Colonic mucosa (tissue), 4 donors: ENCODE data around the gene PCDHGA1. TPM values are rescaled to one million over a fixed set of nuclear protein-coding genes. Genes with fewer than 3 reads are reported as not detected.
"Not testable (repeated sequence)": the region's sequence is repeated elsewhere in the genome, so short reads cannot be mapped to it uniquely, and the experiment has no call there.

ENCODE experiments used
- DNase-seq: peaks from one replicate; pipeline ENCODE4 v3.0.0-alpha.2; 2020
- H3K27ac ChIP-seq: fragments of 200-600 bp; one replicate; pipeline ENCODE4 v1.8.0; 2021
- H3K27me3 ChIP-seq: fragments of 200-600 bp; one replicate; pipeline ENCODE4 v1.8.0; 2021
- H3K36me3 ChIP-seq: fragments of 200-600 bp; one replicate; pipeline ENCODE4 v1.8.0; 2021
- H3K4me1 ChIP-seq: fragments of 200-600 bp; one replicate; pipeline ENCODE4 v1.8.0; 2021; ENCODE audit warnings: mild to moderate bottlenecking
- H3K4me3 ChIP-seq: fragments of 200-600 bp; one replicate; pipeline ENCODE4 v1.8.0; 2021
- H3K9ac ChIP-seq, 2 donors: one replicate each; pipeline ENCODE4 v1.7.0; 2013; ENCODE audit warnings: control low read depth in 2 of 2, low read depth in 2 of 2, low read length in 2 of 2
- H3K9me3 ChIP-seq: fragments of 200-600 bp; one replicate; pipeline ENCODE4 v1.8.0; 2021
- intact Hi-C: fragments of 100-400 bp; cut with DNase I; formaldehyde crosslinking; loops from one replicate; pipeline ENCODE4 v1.14.1; 2022
- total RNA-seq, 2 donors: library from RNA; stranded (reverse); fragmentation: NEBNext Ultra II Directional in 1 of 2; extraction: Animal tissue kit (Norgen Biotek cat#: 25700) in 1 of 2; gene quantifications; one replicate each; pipeline ENCODE4 v1.2.1, GENCODE V29; 2021
- TF ChIP-seq, protein P1 (sequence below): fragments of 200-600 bp; IDR thresholded peaks from one replicate; pipeline ENCODE4 v1.8.0; 2022; ENCODE audit warnings: antibody characterized with exemption, mild to moderate bottlenecking
- donor health status: healthy.
- donor health status: DM: no; HTN: no; CAD: no.
- donor health status: DM: no; HTN: no; CAD: no.

PCDHGA1 gene
- total RNA-seq, 2 donors from 2014 or later, result 0.10 to 0.37 TPM

DNA sequence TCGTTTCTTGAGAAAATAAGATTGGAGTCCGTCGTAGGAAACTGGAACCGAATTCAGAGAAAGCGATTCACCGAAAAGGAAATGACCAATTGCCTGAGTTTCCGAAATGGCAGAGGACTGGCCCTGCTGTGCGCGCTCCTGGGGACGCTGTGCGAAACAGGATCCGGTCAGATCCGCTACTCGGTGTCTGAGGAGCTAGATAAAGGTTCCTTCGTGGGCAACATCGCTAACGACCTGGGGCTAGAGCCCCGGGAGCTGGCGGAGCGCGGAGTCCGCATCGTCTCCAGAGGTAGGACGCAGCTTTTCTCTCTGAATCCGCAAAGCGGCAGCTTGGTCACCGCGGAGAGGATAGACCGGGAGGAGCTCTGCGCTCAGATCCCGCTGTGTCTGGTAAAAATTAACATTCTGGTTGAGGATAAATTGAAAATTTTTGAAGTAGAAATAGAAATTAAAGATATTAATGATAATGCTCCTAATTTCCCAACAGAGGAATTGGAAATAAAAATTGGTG is 13.7 kb downstream of the PCDHGA1 start:
- DNase-seq, result no peak
- H3K9ac ChIP-seq, result no peak overlapping the region
- no peaks in the 10 kb centered on the region for H3K27me3 ChIP-seq
- no peak overlapping the region for H3K4me3 ChIP-seq
- no peaks in the 10 kb centered on the region for H3K4me1 ChIP-seq
- H3K36me3 ChIP-seq, result no peaks in the 10 kb centered on the region
- TF ChIP-seq, protein P1, sequence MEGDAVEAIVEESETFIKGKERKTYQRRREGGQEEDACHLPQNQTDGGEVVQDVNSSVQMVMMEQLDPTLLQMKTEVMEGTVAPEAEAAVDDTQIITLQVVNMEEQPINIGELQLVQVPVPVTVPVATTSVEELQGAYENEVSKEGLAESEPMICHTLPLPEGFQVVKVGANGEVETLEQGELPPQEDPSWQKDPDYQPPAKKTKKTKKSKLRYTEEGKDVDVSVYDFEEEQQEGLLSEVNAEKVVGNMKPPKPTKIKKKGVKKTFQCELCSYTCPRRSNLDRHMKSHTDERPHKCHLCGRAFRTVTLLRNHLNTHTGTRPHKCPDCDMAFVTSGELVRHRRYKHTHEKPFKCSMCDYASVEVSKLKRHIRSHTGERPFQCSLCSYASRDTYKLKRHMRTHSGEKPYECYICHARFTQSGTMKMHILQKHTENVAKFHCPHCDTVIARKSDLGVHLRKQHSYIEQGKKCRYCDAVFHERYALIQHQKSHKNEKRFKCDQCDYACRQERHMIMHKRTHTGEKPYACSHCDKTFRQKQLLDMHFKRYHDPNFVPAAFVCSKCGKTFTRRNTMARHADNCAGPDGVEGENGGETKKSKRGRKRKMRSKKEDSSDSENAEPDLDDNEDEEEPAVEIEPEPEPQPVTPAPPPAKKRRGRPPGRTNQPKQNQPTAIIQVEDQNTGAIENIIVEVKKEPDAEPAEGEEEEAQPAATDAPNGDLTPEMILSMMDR, result no peak
- no peaks in the 10 kb centered on the region for H3K9me3 ChIP-seq
- H3K27ac ChIP-seq, result no peak overlapping the region
- intact Hi-C loops, result no loop called here

DNA sequence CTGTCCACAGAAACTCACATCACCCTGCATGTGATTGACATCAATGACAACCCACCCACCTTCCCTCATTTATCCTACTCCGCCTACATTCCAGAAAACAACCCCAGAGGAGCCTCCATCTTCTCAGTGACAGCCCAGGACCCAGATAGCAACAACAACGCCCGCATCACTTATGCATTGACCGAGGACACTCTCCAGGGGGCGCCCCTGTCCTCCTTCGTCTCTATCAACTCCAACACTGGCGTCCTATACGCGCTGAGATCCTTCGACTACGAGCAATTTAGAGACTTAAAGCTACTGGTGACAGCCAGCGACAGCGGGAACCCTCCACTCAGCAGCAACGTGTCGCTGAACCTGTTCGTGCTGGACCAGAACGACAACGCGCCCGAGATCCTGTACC is 15.0 kb downstream of the PCDHGA1 start:
- H3K27ac ChIP-seq, result no peak overlapping the region
- H3K9ac ChIP-seq, result no peak overlapping the region
- DNase-seq, result no peak
- no peaks in the 10 kb centered on the region for H3K4me1 ChIP-seq
- no peaks in the 10 kb centered on the region for H3K9me3 ChIP-seq
- H3K36me3 ChIP-seq, result no peaks in the 10 kb centered on the region
- intact Hi-C loops, result no loop called here
- TF ChIP-seq, protein P1, result no peak
- no peak overlapping the region for H3K4me3 ChIP-seq
- no peaks in the 10 kb centered on the region for H3K27me3 ChIP-seq

DNA sequence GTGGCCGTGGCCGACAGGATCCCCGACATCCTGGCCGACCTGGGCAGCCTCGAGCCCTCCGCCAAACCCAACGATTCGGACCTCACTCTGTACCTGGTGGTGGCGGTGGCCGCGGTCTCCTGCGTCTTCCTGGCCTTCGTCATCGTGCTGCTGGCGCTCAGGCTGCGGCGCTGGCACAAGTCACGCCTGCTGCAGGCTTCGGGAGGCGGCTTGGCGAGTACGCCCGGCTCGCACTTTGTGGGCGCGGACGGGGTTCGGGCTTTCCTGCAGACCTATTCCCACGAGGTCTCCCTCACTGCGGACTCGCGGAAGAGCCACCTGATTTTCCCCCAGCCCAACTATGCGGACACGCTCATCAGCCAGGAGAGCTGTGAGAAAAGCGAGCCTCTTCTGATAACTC is 15.7 kb downstream of the PCDHGA1 start:
- DNase-seq, H3K36me3 ChIP-seq, H3K9ac ChIP-seq, H3K4me3 ChIP-seq, H3K27ac ChIP-seq, H3K4me1 ChIP-seq, intact Hi-C loops, H3K9me3 ChIP-seq, H3K27me3 ChIP-seq: not testable (repeated sequence)

DNA sequence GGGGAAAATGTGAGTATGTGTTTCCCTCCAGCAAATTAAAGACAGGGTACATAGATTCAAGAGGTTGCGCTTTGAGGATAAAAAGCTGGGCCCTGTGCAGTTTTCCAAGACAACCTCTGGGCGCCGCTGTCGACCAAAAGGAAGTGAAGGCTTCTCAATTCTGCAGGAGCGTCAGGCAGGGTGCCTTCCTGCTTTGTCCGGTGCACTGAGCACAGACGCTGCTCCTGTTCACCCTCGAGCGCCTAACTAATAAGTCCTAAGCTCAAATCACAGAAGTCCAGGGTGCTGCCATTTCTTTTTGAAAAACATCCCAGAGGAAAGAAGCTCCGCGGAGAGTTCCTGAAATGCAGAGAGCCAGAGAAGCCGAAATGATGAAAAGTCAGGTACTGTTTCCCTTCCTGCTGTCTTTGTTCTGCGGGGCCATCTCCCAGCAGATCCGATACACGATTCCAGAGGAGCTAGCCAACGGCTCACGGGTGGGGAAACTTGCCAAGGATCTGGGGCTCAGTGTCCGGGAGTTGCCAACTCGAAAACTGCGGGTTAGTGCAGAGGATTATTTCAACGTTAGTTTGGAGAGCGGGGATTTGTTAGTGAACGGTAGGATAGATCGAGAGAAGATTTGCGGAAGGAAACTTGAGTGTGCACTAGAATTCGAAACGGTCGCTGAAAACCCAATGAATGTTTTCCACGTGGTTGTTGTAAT is 19.8 kb downstream of the PCDHGA1 start, which contains the start of gene PCDHGB1:
TSS of gene PCDHGB1 (plus strand) at position 183 of the 703 bp plus-strand sequence. CDS start at position 345, 162 bp downstream.
- H3K9me3 ChIP-seq, result no peaks in the 10 kb centered on the region
- no peak for DNase-seq

DNA sequence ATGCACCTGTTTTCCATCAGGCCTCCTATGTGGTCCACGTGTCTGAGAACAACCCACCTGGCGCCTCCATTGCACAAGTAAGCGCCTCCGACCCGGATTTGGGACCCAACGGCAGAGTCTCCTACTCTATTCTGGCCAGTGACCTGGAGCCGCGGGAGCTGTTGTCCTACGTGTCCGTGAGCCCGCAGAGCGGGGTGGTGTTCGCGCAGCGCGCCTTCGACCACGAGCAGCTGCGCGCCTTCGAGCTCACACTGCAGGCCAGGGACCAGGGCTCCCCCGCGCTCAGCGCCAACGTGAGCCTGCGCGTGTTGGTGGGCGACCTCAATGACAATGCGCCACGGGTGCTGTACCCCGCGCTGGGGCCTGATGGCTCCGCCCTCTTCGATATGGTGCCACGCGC is 21.3 kb downstream of the PCDHGA1 start:
- Histone ChIP-seq H3K4me1 (no peaks in the 10 kb centered on the region), H3K27ac (no peak overlapping the region), H3K9me3 (no peaks in the 10 kb centered on the region), H3K27me3 (no peaks in the 10 kb centered on the region), H3K36me3 (no peaks in the 10 kb centered on the region), H3K9ac (no peak overlapping the region), H3K4me3 (no peak overlapping the region)
- intact Hi-C loops, result no loop called here
- DNase-seq, result no peak
- TF ChIP-seq, protein P1, result no peak

More for the DNA sequence above, 19.8 kb downstream of the PCDHGA1 start, which contains the start of gene PCDHGB1:
- Histone ChIP-seq H3K27me3 (no peaks in the 10 kb centered on the region), H3K27ac (no peak within 1 kb of the TSS), H3K4me1 (no peaks in the 10 kb centered on the region), H3K4me3 (no peak within 1 kb of the TSS), H3K36me3 (no peaks in the 10 kb centered on the region), H3K9ac (no peak within 1 kb of the TSS)
- intact Hi-C loops, result no loop called here
- TF ChIP-seq, protein P1, result peak; percentile 29

DNA sequence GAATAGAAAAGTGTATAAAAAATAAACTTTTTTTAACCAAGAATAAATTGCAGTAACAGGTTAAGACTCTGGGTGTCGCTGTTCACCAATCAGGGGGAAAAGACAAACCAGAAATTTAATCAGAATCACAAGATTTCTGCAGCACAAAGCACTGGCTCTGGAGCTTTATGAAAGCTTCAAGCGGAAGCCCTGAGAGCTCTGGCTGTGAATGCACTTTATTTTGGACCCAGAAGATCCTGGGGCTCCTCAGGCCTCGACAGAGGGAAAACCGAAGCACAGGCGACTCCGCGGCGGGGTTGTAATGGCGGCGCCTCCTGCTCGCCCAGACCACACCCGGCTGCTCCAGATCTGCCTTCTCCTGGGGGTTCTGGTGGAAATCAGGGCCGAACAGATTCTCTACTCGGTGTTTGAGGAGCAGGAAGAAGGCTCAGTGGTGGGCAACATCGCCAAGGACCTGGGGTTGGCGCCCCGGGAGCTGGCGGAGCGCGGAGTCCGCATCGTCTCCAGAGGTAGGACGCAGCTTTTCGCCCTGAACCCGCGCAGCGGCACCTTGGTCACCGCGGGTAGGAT is 24.7 kb downstream of the PCDHGA1 start, which contains the start of gene PCDHGA4:
TSS of gene PCDHGA4 (plus strand) at position 122 of the 570 bp plus-strand sequence. CDS start at position 209, 87 bp downstream.
- Histone ChIP-seq H3K4me3 (no peak within 1 kb of the TSS), H3K27me3 (no peaks in the 10 kb centered on the region), H3K4me1 (no peaks in the 10 kb centered on the region), H3K36me3 (no peaks in the 10 kb centered on the region), H3K27ac (no peak within 1 kb of the TSS), H3K9me3 (no peaks in the 10 kb centered on the region), H3K9ac (no peak within 1 kb of the TSS)
- no peak for DNase-seq
- intact Hi-C loops, result no loop called here
- TF ChIP-seq, protein P1, result no peak
